Fibroblast of gingiva (primary cell): ENCODE data around the gene ABCC8.

Experiments used
- DNase-seq: peaks from one replicate; pipeline ENCODE4 v3.0.0-alpha.2; 2011; ENCODE audit warnings: low read depth

The ABCC8 gene

DNA sequence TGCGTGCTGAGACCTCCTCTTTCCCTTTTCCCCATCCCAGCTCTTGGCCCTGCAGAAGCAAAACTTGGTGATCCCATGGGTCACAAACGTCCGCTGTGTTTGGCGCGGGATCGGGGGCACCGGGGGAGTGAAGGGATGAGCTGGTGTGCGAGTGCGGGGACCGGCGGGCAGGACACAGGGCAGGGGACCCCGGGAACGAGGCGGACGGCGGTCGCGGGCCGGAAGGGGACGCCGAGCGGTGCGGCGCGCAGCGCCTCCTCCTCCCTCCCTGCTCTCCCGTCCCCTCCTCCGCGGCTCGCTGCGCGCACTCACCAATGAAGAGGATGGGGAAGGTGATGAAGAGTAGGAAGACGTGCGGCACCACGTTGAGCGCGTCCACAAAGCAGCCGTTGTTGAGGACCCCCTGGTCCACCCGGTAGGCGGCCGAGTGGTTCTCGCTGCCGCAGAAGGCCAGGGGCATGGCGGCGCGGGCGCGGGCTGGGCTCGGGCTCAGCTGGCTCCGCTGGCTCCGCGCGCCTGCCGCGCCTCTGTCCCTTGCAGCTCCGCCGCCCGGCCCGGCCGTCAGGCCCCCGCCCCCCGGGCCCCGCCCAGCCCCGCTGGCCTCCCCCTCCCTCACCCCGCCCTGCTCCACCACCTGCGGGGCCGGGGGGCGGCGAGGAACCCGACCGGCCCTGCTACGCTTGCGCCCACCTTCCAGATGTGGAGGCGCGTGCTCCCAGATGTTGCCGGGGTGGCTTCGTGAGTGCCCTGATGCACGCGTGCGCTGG lies at the start of gene ABCC8:
ABCC8 (minus strand) TSS at position 529 of the 767 bp plus-strand sequence; CDS start at position 460, 69 bp downstream.
- DNase-seq, result no peak

DNA sequence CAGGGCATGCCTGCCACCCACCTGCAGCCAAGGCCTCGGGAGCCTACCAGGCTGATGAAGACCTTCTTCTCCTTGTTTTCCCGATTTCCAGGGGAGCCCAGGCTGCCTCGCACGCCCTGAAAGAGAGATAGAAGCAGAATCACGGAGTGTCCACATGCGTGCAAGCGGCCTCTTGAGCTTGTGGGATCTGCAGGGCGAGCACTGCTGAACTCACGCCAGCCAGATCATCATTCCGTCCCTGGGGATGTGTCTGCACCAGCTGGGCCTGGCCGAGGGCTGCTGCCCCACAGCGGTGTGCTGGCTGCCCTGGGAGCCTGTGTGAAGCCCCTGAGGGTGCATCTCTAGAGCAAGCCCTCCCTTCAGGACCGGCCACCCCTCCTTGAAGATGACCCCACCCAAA lies 49.7 kb upstream of the ABCC8 start:
- no peak for DNase-seq

DNA sequence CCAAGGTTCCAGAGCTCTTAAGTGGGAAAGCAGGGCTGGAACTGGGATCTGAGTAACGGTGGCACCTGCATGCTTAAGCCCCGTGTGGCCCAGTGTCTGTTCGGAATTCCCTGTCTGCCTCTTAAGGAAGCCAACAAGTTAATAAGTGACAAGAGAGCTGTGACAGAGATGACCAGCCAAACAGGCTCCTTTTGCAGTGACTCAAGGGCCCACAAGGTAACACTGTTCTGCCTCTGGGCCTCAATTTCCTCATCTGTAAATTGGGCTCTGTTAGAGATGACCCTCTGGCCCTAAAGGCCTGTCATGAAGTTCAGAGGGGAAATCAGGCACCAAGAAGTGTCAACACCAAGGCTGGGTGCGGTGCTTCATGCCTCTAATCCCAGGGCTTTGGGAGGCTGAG lies 48.9 kb upstream of the ABCC8 start:
- DNase-seq, result no peak

DNA sequence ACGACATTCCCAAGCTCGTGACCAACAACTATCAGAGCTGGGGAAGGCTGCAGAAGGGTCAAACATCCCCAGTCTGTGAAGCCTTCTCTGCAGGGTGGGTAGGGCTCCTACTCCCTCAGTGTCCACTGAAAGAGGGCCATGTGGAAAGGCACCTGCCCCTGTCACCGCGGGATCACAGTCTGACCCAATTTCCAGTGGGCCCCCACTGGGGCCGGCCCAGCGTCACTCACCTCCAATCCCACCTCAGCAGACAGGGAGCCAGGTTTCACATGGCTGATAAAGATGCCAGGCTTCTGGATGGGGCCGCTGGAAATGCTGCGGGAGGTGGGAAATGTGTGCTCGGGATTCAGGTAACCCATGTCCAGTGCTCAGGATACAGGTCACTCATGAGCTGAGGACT lies 47.6 kb upstream of the ABCC8 start:
- DNase-seq, result no peak

DNA sequence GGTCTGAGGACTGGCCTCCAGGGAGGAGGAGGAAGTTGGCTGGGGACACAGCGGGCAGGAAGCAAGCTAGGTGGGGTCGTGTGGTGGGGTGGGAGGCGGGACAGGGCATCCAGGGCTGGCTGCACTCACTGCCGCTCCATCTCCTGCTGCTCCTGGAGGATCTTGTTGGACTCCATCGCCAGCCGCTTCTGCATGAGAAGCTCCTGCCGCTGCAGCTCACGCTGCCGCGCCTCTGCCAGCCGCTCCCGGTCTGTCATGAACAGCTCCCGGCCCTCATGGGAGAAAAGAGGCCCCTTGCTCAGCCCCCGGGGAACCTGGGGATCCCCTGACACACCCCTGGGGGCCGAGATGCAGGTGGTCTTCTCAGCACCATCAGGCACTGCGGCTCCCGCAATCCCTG lies 46.0 kb upstream of the ABCC8 start:
- no peak for DNase-seq

DNA sequence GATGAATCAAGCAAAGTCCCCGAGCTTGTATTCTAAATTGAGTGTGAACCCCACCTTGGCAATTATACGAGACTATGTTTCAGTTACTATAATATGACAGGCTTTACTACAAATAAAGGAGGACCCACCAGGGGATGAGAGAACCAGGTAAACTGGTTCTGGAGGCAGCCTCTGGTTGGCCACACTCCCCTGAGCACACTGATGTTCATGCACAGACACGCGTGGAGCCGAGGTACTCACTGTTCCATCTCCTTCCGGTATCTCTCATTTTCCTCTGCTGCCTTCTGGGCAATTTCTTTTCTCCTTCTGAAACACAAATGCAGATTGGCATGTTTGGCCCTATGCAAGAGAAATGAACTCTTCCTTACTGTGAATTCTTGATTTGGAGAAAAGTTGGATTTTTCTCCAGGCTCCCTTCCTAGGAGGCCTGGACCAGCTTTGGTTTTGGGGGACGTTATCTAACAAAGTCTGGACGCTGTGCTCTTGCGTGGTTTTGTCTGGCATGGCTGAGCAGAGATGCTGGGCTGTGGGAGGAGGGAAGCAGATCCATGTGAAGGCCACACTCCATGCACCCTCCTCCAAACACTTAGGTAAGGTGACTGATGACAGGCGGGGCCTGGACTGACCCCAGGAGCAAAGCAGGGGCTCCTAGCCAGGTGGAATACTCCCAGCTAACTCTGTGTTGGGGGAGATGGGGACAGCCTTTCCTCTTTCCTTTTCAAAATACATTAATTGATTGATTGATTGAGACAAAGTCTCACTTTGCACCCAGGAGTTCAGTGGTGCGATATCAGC lies 44.7 kb upstream of the ABCC8 start:
- no peak for DNase-seq

DNA sequence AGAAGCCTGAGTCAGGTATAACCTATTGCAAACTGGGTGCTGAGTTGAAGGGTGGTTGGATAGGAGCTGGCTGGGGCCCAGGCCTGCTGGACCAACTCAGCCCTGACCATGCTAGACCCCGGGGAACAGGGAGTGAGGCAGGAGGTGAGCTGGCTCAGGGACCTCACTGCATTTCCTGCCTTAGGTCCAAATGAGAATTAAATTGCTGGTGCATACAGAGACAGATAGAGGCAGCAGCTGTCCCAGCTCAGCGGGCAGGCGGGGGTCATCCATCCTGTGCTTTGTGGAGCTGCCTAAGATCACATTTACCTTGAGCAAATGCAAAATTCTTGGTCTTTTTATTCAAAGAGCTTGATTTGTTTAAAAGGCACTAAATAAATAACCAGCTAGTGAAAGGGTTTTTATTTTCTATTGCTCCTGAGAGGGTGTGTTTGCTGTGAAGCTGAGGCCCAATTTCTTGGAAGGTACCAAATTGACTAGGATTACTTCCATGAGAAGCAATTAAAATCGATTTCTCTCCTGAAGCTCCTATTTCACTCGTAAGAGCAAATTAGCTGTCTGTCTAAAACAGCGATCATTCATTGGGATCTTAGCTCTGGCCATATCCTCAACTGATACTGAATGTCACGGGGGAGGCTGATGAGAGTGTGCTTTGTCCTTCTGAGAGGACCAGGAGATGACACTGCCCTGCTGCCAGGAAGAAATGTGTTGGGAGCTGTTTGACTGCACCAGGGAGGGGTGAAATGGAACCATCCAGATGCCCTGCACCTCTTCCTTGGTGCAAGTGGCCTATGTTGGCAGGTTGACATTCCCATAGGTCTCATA lies 42.6 kb upstream of the ABCC8 start:
- no peak for DNase-seq

DNA sequence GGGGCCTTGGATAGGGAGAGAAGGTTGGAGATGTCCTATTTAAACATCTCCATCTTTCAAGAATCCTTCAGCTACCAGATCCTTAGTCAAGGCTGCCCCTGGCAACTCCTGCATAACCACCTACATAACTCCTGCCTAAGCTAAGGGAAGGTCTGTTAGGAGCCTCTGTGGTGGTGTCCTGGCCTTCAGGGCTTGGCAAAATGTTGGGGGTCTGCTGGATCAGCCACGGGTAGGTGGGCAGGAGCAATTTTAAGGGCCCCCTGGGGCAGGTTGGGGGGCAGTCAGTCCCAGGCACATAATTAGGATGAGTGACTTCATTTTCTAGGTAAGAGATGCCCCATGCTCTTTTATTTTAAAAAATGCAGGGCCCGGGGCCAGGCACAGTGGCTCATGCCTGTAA lies 41.7 kb upstream of the ABCC8 start:
- DNase-seq, result no peak

DNA sequence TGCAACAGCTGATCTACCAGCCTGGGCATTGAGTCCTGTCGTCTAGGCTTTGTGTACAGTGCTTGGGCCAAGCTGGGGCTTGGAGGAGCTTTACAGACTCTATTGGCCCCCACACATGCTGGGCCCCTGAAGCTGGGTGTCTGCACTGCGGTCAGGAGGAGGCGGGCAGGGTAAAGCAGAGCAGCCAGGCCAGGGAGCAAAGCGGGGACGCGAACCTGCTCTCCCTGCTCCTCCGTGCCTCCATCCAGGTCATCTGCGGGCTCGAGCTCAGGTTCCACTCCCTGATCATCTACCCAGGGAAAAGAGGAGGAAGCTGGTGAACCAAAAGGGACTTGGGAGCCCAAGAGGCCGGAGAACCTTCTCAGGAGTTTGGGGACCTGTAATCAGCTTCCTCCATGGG lies 40.5 kb upstream of the ABCC8 start:
- DNase-seq, result no peak

DNA sequence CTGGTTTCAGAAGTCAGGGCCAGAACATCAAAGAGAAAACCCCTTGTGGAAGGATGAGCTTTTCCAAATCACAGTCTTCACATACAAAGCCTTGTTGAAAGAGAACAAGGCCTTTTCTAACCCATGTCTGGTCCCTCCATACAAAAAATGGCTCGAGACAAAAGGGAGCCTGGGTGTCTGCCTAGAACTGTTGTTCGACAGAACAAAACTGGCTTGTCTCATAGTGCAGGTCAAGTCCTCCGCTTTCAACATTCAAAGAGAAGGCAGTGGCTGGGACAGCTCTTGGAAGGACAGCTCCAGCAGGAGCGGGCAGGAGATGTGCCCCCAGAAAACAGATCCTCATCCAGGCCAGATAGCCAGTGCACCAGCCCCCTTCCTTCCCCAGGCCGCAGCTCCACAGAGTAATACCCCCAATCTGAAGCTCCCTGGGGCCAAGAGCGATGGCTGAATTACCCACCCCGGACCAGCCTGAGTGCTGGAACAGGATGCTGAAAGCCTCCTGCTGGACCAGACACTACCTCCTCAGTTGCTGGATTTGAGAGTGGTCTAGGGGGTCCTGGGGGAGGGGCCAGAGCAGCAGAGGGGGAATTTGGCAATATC lies 40.0 kb upstream of the ABCC8 start:
- no peak for DNase-seq

DNA sequence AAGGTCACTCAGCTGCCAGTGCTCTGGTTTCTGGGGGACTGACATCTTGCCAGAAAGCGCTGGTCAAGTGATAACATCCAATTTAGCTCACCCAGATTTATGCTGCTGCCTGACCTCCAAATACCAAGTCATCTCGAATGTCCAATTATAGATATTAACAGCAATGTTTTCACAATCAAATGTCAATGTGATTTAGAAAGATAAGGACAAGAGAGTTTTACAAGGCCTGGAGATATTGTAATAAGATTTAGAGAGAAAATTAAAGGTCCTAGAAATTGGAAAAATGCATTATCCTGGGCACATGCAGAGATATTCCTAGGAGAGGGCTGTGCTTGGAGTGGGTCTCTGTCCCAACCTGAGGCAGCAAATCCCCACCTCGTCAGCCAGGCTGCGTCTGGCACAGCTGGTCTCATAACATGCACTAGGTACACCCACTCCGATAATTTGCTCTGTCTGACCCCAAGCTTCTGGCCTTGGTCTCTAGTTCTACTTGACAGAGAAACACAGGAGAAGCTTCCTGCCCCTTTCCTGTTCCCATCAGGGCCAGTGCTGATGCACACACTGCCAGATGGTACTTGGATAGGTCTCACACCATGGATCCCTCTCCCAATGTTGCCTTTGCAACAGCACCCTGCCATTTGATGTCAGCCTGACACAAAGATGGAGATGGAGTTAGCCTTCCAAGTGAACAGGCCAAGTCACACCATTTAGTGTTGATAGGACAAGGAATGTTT lies 39.0 kb upstream of the ABCC8 start:
- DNase-seq, result no peak

DNA sequence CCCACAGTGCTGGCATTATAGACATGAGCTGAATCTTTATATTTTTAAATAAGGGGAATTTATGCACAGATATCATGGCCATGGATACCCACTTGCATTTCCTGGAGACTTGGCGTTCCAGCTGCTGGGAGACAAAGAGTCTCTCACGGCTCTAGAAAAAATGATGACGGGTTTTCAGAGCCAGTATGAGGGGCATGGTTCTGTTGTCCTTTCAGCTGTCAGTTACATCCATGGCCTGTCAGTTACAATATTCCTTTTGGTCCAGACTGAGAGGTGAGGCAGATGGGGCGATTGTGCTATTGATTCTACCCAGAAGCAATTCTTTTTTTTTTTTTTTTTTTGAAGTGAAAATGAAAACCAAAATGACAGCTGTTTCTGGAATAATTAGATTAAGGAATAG lies 37.8 kb upstream of the ABCC8 start:
- no peak for DNase-seq

DNA sequence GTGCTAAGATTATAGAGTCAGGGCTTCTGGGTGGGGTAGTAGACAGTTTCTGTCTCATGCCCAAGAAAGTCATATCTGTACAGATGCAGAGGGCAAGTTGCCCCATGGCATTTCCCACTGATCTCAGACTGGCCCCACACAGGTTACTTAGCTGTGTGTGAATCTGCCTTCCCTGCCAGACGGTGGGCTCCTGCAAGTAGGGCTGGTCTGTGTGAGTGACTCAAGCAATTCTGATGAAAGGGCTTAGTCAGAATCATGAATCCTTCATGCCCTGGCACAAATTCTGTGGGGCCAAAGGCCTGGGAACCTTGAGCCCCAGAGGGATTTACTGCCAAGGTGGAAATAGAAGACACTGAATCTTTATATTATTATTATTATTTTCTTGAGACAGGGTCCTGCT lies 37.2 kb upstream of the ABCC8 start:
- no peak for DNase-seq

DNA sequence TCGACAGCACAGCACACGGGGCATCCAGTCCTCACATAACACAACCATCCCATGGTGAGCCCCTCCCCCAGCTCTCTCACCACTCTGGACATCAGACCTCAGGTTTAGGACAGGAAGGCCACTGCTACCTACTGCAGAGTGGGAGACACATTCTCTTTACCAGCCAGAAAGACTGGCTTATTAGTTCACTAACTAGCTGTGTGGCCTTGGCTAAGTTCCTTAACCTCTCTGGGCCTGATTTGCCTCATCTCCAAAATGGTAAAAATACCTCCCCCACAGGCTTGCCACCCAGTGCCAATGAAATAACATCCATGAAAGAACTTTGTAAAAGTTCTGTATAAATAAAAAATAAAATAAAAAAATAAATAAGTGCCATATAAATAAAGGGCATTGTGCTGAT lies 35.5 kb upstream of the ABCC8 start:
- no peak for DNase-seq

DNA sequence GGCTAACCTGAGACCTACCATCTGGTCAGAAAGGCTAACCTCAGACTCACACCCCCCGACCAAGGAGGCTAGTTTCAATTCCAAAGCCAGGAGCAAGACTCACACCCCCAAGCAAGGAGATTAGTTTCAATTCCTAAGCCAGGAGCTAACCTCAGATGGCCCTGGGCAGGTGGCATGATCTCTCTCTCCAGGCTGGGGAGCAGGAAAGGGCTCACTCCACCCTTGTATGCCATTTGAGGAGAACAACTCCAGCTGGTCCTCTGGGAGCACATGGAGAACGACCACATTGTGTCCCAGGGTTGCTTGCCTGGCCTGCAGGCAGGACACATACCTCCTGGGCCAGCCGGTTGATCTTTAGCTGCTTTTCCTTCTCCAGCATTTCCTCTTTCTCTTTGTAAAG lies 34.9 kb upstream of the ABCC8 start:
- no peak for DNase-seq

DNA sequence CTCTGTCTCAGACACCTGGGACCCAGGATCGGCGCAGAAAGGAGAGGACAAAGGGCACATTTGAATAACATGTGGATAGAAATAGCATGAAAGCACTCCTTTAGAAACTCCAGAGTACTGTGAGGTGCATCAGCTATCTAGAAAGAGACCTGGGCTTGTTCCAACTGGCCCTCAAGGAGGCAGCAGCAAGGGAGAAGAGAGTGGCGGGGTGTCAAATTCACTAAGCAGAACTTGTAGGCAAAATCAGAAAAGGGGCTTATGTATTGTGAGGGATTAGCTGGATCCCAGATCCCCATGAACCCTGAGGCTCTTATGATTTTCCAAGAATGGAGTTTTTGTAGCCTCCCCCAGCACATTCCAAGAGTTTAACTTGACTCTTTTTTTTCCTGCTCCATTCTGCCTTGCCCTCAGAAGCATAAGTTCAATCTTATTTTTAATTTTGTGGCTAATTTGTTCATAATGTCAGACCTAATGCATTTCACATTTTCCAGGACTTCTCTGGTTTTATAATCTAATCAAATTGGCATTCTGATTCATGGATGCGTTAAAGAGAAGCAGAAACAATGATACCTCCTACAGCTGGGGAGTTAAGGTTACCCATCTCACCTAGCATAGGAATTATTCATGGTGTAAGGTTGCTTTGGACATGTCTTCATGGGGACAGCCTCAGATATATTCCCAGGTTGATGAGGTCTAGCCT lies 34.0 kb upstream of the ABCC8 start:
- DNase-seq, result no peak

DNA sequence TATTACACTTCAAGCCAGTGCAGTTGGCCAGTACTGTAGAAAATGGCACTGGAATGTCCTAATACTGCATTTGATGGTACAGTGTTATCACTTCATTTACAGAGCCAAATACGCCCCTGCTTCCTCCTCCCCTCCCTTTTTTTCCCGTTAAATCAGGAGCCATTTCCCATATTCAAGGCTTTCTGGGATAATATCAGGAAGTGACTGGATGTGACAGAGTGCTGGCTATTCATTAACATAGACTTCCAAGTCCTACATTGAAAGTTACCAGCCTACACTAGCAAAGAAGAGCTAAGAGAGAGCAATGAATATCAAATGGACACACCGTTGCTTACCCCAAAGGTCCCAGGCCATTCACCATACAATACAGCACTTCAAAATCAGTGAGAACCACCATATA lies 32.1 kb upstream of the ABCC8 start:
- no peak for DNase-seq

DNA sequence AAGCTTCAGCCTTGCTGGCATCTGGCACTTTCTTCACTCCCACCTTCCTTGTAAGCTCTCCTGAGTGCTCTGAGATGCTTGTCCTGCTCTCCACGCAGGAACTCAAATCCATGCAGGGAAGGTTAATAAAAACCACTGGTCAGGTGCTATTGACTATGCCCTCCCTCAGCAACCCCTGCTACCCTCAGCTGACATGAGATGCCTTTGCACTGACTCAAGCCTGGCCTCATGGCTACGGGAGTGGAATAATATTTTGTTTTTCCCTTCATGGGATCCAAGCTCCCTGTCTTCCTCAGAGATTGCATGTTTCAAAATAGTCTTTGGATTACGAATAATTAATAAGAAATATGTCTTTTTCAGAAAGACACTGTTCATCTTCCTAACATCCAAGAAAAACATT lies 31.7 kb upstream of the ABCC8 start:
- no peak for DNase-seq

DNA sequence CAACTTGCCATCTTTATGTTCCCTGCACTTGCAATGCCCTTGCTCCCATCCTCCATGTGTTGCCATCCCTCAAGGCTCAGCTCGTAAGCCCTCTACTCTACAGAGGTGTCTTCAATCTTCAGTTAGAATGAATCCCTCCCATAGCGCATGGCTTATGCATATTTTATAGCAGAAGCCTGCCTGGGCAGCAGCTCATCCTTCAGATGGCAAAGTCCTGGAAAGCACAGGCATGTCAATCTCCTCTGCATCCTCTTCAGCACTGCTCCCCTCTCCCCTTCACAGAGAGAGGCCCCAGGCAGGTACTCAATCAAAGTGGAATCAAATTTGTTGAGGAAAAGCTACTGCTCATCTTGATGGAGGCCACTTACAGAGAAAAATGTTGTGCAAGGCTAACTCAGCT lies 31.1 kb upstream of the ABCC8 start:
- no peak for DNase-seq

DNA sequence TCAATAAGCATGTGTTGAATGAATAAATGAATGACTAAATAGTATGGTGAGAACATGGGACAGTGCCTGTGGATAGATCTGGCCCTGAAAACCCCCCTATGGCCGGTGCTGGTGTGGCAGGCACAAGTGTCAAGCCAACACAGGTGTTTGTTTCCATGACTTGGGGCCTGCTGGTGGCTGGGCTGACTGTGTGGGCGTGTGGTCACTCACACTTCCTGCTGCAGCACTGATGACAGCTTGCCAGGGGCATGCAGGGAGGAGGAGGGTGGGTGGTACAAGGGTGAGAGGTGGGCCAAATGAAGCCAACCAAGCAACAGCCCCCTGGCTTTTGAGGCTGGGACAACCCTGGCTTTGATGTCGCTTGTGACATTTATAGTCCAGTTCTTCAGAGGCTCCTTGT lies 30.3 kb upstream of the ABCC8 start:
- DNase-seq, result no peak

DNA sequence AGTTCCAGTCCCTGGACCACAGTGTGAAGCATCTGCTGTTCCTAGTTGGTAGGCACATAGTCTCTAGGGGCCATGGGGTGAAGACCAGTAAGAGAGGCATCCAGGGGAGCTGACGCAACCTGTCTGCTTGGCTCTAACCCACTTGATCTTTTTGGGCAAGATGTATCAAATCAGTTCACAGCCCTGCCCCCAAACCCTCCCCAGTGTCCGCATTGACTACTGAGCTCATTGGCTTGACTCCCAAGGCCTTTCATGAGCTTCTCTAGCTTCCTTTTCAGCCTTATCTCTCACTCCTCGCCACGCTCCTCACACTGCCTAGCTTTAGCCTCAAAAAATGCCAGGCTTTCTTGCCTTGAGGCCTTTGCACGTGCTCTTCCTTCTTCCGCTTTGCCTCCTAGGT lies 29.7 kb upstream of the ABCC8 start:
- no peak for DNase-seq
